Caki2 (cell line): ENCODE results near the gene FAM120AOS. TPM values are rescaled to one million over a fixed set of nuclear protein-coding genes. Genes with fewer than 3 reads are reported as not detected.

Experiments
- DNase-seq: peaks from one replicate; pipeline ENCODE4 v3.0.0-alpha.2; 2015; ENCODE audit warnings: low read depth
- in situ Hi-C: cut with HindIII; loops from 2 replicates; pipeline ENCODE4 v1.10.0; 2016; ENCODE audit warnings: low sequenced_read_pairs, low pct_unique_long_range_greater_than_20kb, mixed read lengths
- total RNA-seq: library from RNA; depleted of rRNA; stranded (reverse); fragments of >200 nt; shearing (Covaris generic); gene quantifications from 2 replicates; pipeline ENCODE4 v1.2.3, GENCODE V29; 2014; ENCODE audit warnings: low replicate concordance; rRNA removed

Gene FAM120AOS
- total RNA-seq = 63.1 and 74.6 TPM in 2 replicates

- peak; percentile 91 for DNase-seq
- in situ Hi-C loops = no loop called here
Observed at GRCh38 chr9:93453047-93453914, at the start of gene FAM120AOS. Gene FAM120AOS, minus strand, starts transcription at chr9:93453581. Its CDS starts 872 bp downstream, at chr9:93452709.

GRCh38 chr9:93501406-93501805 lies 48.0 kb upstream of the FAM120AOS start:
- in situ Hi-C loops = no loop called here
- DNase-seq = no peak

- in situ Hi-C loops = no loop called here
- no peak for DNase-seq
Observed at GRCh38 chr9:93500571-93501298, 47.4 kb upstream of the FAM120AOS start.

GRCh38 chr9:93496285-93496684 lies 42.9 kb upstream of the FAM120AOS start:
- in situ Hi-C loops = no loop called here
- no peak for DNase-seq

- in situ Hi-C loops = no loop called here
- no peak for DNase-seq
Observed at GRCh38 chr9:93493949-93494348, 40.6 kb upstream of the FAM120AOS start.

GRCh38 chr9:93492327-93492726 lies 38.9 kb upstream of the FAM120AOS start:
- in situ Hi-C loops = no loop called here

GRCh38 chr9:93491593-93492232 lies 38.3 kb upstream of the FAM120AOS start:
- in situ Hi-C loops = no loop called here
- DNase-seq = no peak

More at GRCh38 chr9:93492327-93492726, 38.9 kb upstream of the FAM120AOS start:
- no peak for DNase-seq

GRCh38 chr9:93488244-93488643 lies 34.9 kb upstream of the FAM120AOS start:
- DNase-seq = no peak
- in situ Hi-C loops = no loop called here

- in situ Hi-C loops = no loop called here
- DNase-seq = no peak
Observed at GRCh38 chr9:93486268-93486667, 32.9 kb upstream of the FAM120AOS start.

- no peak for DNase-seq
- in situ Hi-C loops = no loop called here
Observed at GRCh38 chr9:93483497-93483896, 30.1 kb upstream of the FAM120AOS start.

GRCh38 chr9:93480728-93481324 lies 27.4 kb upstream of the FAM120AOS start:
- no peak for DNase-seq
- in situ Hi-C loops = no loop called here

GRCh38 chr9:93480262-93480661 lies 26.9 kb upstream of the FAM120AOS start:
- in situ Hi-C loops = no loop called here
- DNase-seq = no peak

GRCh38 chr9:93479726-93480125 lies 26.3 kb upstream of the FAM120AOS start:
- no peak for DNase-seq
- in situ Hi-C loops = no loop called here

GRCh38 chr9:93477397-93477796 lies 24.0 kb upstream of the FAM120AOS start:
- DNase-seq = no peak
- in situ Hi-C loops = no loop called here

GRCh38 chr9:93476924-93477323 lies 23.5 kb upstream of the FAM120AOS start:
- in situ Hi-C loops = no loop called here
- no peak for DNase-seq

- no peak for DNase-seq
- in situ Hi-C loops = no loop called here
Observed at GRCh38 chr9:93475856-93476255, 22.5 kb upstream of the FAM120AOS start.

- in situ Hi-C loops = no loop called here
- no peak for DNase-seq
Observed at GRCh38 chr9:93475108-93475507, 21.7 kb upstream of the FAM120AOS start.

- in situ Hi-C loops = no loop called here
- DNase-seq = no peak
Observed at GRCh38 chr9:93473411-93473810, 20.0 kb upstream of the FAM120AOS start.
